PFSK-1 (cell line): ENCODE measurements around the gene SERPINB8. TPM values are rescaled to one million over a fixed set of nuclear protein-coding genes. Genes with fewer than 3 reads are reported as not detected.

Experiments used
- FOXP2 ChIP-seq: optimal IDR thresholded peaks from 2 replicates; pipeline ENCODE3; 2011; ENCODE audit warnings: borderline replicate concordance, control low read depth, inconsistent platforms; ENCODE audit not compliant: insufficient read depth; ENCODE audit errors: extremely low read length, extremely low read depth
- POLR2AphosphoS5 ChIP-seq: IDR thresholded peaks from 2 replicates; pipeline ENCODE4 v1.6.1; 2012; ENCODE audit warnings: low read depth, mild to moderate bottlenecking, control low read depth, low read length, moderate library complexity
- SIN3A ChIP-seq: IDR thresholded peaks from 2 replicates; pipeline ENCODE4 v1.6.1; 2012; ENCODE audit warnings: mild to moderate bottlenecking, low read length, moderate library complexity, borderline replicate concordance; ENCODE audit not compliant: insufficient read depth
- TAF1 ChIP-seq: IDR thresholded peaks from 2 replicates; pipeline ENCODE4 v1.6.1; 2012; ENCODE audit warnings: low read length, control low read depth, borderline replicate concordance; ENCODE audit not compliant: insufficient read depth
- polyA plus RNA-seq: library from polyadenylated mRNA; unstranded; fragments of >200 nt; gene quantifications from one replicate; pipeline ENCODE4 v1.2.1, GENCODE V29; 2012; ENCODE audit warnings: low read depth, missing spikeins; ENCODE audit not compliant: insufficient read length
- TF ChIP-seq, protein P1 (sequence below), 2 experiments: IDR thresholded peaks; 2 replicates each; pipeline versions ENCODE4 v1.6.1 to v1.8.0; 2011 to 2012; ENCODE audit warnings: low read depth in 2 of 2, low read length in 2 of 2, control low read depth in 1 of 2, inconsistent platforms in 1 of 2, mild to moderate bottlenecking in 1 of 2, moderate library complexity in 1 of 2; ENCODE audit not compliant: insufficient read depth in 1 of 2

SERPINB8 gene, protein sequence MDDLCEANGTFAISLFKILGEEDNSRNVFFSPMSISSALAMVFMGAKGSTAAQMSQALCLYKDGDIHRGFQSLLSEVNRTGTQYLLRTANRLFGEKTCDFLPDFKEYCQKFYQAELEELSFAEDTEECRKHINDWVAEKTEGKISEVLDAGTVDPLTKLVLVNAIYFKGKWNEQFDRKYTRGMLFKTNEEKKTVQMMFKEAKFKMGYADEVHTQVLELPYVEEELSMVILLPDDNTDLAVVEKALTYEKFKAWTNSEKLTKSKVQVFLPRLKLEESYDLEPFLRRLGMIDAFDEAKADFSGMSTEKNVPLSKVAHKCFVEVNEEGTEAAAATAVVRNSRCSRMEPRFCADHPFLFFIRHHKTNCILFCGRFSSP
- 6.4 TPM for polyA plus RNA-seq

DNA sequence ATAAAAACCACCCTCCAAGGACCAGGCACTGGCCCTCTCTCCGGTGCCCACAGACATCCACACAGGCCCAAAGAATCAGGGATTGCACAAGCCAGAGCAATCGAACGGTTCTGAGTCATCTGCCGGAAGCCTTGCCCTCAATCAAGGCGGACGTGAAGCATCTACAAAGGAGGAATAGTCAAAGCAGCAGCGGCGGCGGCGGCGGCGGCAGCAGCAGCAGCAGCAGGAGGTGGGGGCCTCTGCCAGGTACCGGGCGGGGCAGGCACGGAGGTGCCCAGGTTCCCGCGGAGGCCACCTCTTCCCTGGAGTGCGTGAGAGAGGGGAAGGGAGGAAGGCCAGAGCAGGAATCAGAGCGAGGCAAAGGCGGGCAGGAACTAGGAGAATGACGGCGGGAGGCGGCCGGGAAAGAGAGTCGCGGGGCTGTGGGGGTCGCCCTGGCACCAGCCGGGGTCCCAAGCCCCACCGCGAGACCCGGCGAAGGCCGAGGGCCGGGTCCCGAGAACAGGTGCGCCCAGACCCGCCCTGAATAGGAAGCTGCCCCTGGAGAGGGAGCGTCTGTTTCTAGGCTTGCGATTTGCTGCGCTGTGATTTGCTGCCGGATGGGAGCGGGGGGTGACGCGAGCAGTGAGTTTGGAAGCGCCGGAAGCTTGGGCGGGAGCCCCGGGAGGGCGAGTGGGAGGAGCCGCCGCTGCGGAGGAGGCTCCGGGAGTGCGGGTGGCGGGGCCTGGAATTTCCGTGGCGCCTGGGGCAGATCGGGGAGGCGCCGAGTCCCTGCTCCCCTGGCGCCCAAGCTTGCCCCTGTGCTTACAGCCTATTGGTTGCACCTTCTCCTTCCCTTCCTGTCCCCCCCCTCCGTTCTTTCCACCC is at the start of gene SERPINB8:
TSS of gene SERPINB8 (plus strand) at position 140 of the 867 bp plus-strand sequence. CDS start 8,228 bp downstream, outside the sequence.
- peak; percentile 56; the same call in 1 of the 2 replicates for TF ChIP-seq TAF1
- peak; percentile 83 for TF ChIP-seq FOXP2
- TF ChIP-seq SIN3A, result no peak
- TF ChIP-seq, protein P1, sequence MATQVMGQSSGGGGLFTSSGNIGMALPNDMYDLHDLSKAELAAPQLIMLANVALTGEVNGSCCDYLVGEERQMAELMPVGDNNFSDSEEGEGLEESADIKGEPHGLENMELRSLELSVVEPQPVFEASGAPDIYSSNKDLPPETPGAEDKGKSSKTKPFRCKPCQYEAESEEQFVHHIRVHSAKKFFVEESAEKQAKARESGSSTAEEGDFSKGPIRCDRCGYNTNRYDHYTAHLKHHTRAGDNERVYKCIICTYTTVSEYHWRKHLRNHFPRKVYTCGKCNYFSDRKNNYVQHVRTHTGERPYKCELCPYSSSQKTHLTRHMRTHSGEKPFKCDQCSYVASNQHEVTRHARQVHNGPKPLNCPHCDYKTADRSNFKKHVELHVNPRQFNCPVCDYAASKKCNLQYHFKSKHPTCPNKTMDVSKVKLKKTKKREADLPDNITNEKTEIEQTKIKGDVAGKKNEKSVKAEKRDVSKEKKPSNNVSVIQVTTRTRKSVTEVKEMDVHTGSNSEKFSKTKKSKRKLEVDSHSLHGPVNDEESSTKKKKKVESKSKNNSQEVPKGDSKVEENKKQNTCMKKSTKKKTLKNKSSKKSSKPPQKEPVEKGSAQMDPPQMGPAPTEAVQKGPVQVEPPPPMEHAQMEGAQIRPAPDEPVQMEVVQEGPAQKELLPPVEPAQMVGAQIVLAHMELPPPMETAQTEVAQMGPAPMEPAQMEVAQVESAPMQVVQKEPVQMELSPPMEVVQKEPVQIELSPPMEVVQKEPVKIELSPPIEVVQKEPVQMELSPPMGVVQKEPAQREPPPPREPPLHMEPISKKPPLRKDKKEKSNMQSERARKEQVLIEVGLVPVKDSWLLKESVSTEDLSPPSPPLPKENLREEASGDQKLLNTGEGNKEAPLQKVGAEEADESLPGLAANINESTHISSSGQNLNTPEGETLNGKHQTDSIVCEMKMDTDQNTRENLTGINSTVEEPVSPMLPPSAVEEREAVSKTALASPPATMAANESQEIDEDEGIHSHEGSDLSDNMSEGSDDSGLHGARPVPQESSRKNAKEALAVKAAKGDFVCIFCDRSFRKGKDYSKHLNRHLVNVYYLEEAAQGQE (IDR thresholded peaks at IDR 0.05; ENCODE audit: insufficient read depth in 1 of 2, low read depth in 2 of 2, low read length in 2 of 2), result peak in 1 of 2 experiments; percentile 27; a peak in 1 of 4 replicates
- peak; percentile 78 for TF ChIP-seq POLR2AphosphoS5

DNA sequence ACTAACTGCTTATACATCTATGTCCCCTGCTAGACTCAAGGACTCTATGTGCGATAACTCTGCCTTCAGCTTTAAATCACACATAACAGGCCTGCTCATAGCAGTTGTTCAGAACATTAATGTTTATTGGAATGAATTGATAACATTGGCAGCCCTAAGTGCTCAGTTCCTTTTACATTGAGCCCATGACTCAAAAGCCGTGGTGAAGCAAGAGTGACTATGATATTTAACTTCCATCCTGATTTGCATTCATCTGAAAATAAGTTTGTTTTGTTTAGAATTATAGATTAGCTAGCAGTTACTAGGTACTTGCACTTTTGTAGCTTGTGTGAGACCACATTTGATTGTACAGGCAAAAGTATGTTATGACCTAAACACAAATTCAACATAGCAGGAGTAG is 47.8 kb upstream of the SERPINB8 start:
- TF ChIP-seq SIN3A (no peak), FOXP2 (no peak), TAF1 (no peak), POLR2AphosphoS5 (no peak)
- TF ChIP-seq, protein P1 (IDR thresholded peaks at IDR 0.05; ENCODE audit: insufficient read depth in 1 of 2, low read depth in 2 of 2, low read length in 2 of 2), result no peak

DNA sequence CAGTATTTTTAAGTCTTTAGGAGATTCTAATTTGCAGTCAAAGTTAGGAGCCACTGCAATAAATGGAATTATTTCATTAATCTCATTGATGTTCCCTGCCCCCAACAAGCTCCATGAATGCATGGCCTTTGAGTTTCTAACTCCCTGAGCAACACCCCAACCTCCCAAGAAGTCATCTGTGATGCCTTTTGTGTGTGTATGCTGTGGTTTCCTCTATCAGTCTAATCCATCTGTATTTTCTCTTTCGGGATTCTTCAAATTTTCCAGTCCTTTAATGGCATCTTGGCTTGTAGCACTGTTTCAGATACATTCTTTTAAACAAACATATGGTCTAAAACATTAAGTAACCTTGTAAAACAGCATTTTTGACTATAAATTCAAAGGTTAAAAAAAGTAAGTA is 45.3 kb upstream of the SERPINB8 start:
- TF ChIP-seq FOXP2, result no peak
- TF ChIP-seq, protein P1 (IDR thresholded peaks at IDR 0.05; ENCODE audit: insufficient read depth in 1 of 2, low read depth in 2 of 2, low read length in 2 of 2), result no peak
- TF ChIP-seq POLR2AphosphoS5, result no peak
- TF ChIP-seq TAF1, result no peak
- no peak for TF ChIP-seq SIN3A

DNA sequence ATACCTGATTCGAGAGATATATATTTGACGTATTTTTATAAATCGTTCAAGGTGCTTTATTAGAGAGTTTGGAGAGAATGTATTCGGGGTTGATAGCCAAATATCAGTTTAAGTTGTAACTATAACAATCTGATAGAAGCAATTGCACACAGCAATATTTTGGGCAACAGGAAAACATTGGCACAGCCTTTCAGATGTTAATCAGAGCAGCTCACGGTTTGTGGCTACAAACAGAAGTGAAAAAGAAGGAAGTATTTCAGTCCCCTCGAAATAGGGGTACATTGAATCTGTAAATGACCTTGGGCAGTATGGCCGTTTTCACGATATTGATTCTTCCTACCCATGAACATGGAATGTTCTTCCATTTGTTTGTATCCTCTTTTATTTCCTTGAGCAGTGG is 41.5 kb upstream of the SERPINB8 start:
- TF ChIP-seq, protein P1 (IDR thresholded peaks at IDR 0.05; ENCODE audit: insufficient read depth in 1 of 2, low read depth in 2 of 2, low read length in 2 of 2), result no peak
- TF ChIP-seq FOXP2 (no peak), SIN3A (no peak), POLR2AphosphoS5 (no peak), TAF1 (no peak)
